Vagina (tissue), 2 donors: Measurements from ENCODE around the gene ACAP3.

ENCODE experiments used
- CTCF ChIP-seq, 3 experiments: fragments of 450-650 bp in 2 of 3; fragments of 200-600 bp in 1 of 3; sonication (generic) in 1 of 3; IDR thresholded peaks; one replicate each; pipeline ENCODE4 v1.5.1; 2017 to 2019; ENCODE audit warnings: antibody characterized with exemption in 3 of 3, mild to moderate bottlenecking in 2 of 3, moderate library complexity in 2 of 3
- POLR2A ChIP-seq, 2 donors: fragments of 450-650 bp; IDR thresholded peaks; one replicate each; pipeline ENCODE4 v1.6.1; 2017; ENCODE audit warnings: antibody characterized with exemption in 2 of 2, mild to moderate bottlenecking in 2 of 2, moderate library complexity in 2 of 2

- TF ChIP-seq CTCF (IDR thresholded peaks at IDR 0.05) (no peak), POLR2A (IDR thresholded peaks at IDR 0.05) (no peak)
These were observed 26.8 kb downstream of the ACAP3 start for GRCh38 chr1:1280782-1281481.
